Raji (cell line): Measurements from ENCODE around the gene C5orf63.

Experiments
- POLR2A ChIP-seq: IDR thresholded peaks from 2 replicates; pipeline ENCODE4 v1.6.1; 2011; ENCODE audit warnings: low read depth, low read length, control low read depth; ENCODE audit not compliant: insufficient read depth

Gene C5orf63

GRCh38 chr5:127027539-127027938 lies 45.8 kb downstream of the C5orf63 start:
- TF ChIP-seq POLR2A = no peak

- no peak for TF ChIP-seq POLR2A
Measured at GRCh38 chr5:127026166-127026565, 47.1 kb downstream of the C5orf63 start.

- TF ChIP-seq POLR2A = no peak
Measured at GRCh38 chr5:127025467-127025866, 47.8 kb downstream of the C5orf63 start.

GRCh38 chr5:127024821-127025220 lies 48.5 kb downstream of the C5orf63 start:
- TF ChIP-seq POLR2A = no peak

GRCh38 chr5:127022846-127023245 lies 50.5 kb downstream of the C5orf63 start:
- no peak for TF ChIP-seq POLR2A

- no peak for TF ChIP-seq POLR2A
Measured at GRCh38 chr5:127019928-127020327, 53.4 kb downstream of the C5orf63 start.

GRCh38 chr5:127015716-127016115 lies 57.6 kb downstream of the C5orf63 start:
- no peak for TF ChIP-seq POLR2A

GRCh38 chr5:127014573-127014972 lies 58.7 kb downstream of the C5orf63 start:
- TF ChIP-seq POLR2A = no peak

GRCh38 chr5:127013407-127013806 lies 59.9 kb downstream of the C5orf63 start:
- no peak for TF ChIP-seq POLR2A

- no peak for TF ChIP-seq POLR2A
Measured at GRCh38 chr5:127012916-127013315, 60.4 kb downstream of the C5orf63 start.

GRCh38 chr5:127011961-127012644 lies 61.2 kb downstream of the C5orf63 start:
- no peak for TF ChIP-seq POLR2A

- TF ChIP-seq POLR2A = no peak
Measured at GRCh38 chr5:127011153-127011552, 62.1 kb downstream of the C5orf63 start.

GRCh38 chr5:127010362-127010761 lies 62.9 kb downstream of the C5orf63 start:
- TF ChIP-seq POLR2A = no peak

- no peak for TF ChIP-seq POLR2A
Measured at GRCh38 chr5:127009784-127010183, 63.5 kb downstream of the C5orf63 start.

- TF ChIP-seq POLR2A = no peak
Measured at GRCh38 chr5:127008300-127008975, 64.9 kb downstream of the C5orf63 start.

- TF ChIP-seq POLR2A = no peak
Measured at GRCh38 chr5:127007522-127007921, 65.8 kb downstream of the C5orf63 start.

- no peak for TF ChIP-seq POLR2A
Measured at GRCh38 chr5:127006744-127007143, 66.6 kb downstream of the C5orf63 start.

GRCh38 chr5:127004721-127005120 lies 68.6 kb downstream of the C5orf63 start:
- TF ChIP-seq POLR2A = no peak
